Astrocyte of the cerebellum (primary cell): ENCODE results near the gene RCOR3.
"Not testable (repeated sequence)": the region's sequence is repeated elsewhere in the genome, so short reads cannot be mapped to it uniquely, and the experiment has no call there.

Experiments used
- DNase-seq: peaks from one replicate; pipeline ENCODE4 v3.0.0-alpha.2; 2011; ENCODE audit warnings: low read depth
- H3K4me3 ChIP-seq: 2 replicates; pipeline ENCODE4 v1.5.1; 2011; ENCODE audit warnings: mild to moderate bottlenecking, low read depth, low read length, moderate library complexity
- in situ Hi-C: cut with HindIII; loops from 2 replicates; pipeline ENCODE4 v1.10.0; 2017; ENCODE audit warnings: low sequenced_read_pairs
- TF ChIP-seq, protein P1 (sequence below): IDR thresholded peaks from 2 replicates; pipeline ENCODE4 v1.5.1; 2012; ENCODE audit warnings: low read length, low read depth, moderate library complexity, mild to moderate bottlenecking; ENCODE audit errors: missing control alignments

The RCOR3 gene

DNA sequence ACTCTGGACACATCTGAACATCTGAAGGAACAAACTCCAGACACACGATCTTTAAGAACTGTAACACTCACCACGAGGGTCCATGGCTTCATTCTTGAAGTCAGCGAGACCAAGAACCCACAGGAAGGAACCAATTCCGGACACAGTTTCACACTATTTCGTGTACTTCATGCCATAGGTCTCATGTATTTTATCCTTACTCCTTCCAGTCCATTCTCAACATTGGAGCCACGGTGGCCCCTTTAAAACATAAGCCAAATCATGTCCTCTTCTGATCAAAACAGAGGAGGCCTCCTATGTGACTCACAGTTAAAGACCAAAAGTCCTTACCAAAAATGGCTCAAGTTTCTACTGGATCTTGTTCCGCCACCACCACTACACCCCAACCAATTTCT lies 29.8 kb upstream of the RCOR3 start:
- no peak overlapping the region for H3K4me3 ChIP-seq

DNA sequence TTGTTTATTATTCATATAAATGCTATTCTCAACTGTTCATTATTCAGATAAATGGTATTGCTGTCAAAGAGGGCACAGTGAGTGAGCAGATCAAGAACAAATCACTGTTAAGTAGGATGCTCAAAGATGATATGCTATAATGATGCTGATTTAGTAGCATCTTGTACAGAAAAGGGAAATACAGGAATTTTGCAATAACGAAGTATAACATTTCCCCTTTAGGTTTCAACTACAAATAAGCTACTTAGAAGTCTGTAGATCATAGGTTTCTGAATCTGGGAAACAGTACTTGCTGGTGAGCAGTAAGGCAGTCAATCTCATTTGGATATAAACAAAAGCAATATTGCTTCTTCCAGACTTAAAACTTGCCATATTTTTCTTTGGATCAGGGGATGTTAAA lies 27.3 kb upstream of the RCOR3 start:
- H3K4me3 ChIP-seq: no peak overlapping the region
- TF ChIP-seq, protein P1, sequence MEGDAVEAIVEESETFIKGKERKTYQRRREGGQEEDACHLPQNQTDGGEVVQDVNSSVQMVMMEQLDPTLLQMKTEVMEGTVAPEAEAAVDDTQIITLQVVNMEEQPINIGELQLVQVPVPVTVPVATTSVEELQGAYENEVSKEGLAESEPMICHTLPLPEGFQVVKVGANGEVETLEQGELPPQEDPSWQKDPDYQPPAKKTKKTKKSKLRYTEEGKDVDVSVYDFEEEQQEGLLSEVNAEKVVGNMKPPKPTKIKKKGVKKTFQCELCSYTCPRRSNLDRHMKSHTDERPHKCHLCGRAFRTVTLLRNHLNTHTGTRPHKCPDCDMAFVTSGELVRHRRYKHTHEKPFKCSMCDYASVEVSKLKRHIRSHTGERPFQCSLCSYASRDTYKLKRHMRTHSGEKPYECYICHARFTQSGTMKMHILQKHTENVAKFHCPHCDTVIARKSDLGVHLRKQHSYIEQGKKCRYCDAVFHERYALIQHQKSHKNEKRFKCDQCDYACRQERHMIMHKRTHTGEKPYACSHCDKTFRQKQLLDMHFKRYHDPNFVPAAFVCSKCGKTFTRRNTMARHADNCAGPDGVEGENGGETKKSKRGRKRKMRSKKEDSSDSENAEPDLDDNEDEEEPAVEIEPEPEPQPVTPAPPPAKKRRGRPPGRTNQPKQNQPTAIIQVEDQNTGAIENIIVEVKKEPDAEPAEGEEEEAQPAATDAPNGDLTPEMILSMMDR: no peak
- no peak for DNase-seq
- in situ Hi-C loops: no loop called here

More for the DNA sequence above, 29.8 kb upstream of the RCOR3 start:
- TF ChIP-seq, protein P1: no peak
- in situ Hi-C loops: no loop called here
- no peak for DNase-seq

DNA sequence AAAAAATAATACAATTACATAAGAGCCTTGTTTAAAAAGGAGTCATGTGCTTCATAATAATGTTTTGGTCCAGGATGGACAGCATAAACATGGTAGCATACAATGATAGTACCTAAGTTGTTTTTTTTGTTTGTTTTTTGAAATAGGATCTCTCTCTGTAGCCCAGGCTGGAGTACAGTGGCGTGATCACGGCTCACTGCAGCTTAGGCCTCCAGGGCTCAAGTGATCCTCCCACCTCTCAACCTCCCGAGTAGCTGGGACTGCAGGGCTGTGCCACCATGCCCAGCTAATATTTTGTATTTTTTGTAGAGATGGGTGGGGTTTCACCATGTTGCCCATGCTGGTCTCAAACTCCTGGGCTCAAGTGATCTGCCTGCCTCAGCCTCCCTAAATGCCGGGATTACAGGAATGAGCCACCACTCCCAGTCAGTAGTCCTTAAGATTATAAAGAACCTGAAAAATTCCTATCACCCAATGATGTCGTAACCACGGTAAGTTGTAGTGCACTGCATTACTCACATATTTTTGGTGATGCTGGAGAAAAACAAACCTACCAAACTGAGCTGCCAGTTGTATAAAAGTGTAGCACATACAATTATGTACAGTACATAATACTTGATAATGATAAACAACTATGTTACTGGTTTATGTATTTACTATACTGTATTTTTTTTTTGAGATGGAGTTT lies 22.4 kb upstream of the RCOR3 start:
- TF ChIP-seq, protein P1: no peak
- DNase-seq: peak; percentile 22
- in situ Hi-C loops: no loop called here

DNA sequence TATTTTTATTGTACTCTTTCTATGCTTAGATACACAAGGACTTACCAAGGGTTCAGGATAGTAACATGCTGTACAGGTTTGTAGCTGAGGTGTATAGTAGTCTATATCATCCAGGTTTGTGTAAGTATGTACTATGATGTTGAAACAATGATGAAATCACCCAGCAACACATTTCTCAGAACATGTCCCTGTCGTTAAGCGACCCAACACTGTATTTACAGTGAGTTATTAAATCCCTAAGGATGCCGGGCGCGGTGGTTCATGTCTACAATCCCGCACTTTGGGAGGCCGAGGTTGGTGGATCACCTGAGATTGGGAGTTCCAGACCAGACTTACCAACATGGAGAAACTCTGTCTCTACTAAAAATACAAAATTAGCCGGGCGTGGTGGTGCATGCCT lies 21.6 kb upstream of the RCOR3 start:
- no peak overlapping the region for H3K4me3 ChIP-seq
- in situ Hi-C loops: no loop called here
- no peak for DNase-seq
- TF ChIP-seq, protein P1: no peak

More for the DNA sequence above, 22.4 kb upstream of the RCOR3 start:
- no peak overlapping the region for H3K4me3 ChIP-seq

DNA sequence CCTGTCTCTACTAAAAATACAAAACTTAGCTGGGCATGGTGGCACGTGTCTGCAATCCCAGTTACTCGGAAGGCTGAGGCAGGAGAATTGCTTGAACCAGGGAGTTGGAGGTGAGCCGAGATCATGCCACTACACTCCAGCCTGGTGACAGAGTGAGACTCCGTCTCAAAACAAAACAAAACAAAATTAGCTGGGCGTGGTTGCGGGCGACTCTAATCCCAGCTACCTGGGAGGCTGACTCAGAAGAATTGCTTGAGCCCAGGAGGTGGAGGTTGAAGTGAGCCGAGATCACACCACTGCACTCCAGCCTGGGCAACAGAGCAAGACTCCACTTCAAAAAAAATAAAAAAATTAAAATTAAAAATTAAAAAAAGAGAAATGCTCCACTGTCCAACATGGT lies 18.6 kb upstream of the RCOR3 start:
- H3K4me3 ChIP-seq, DNase-seq, in situ Hi-C loops: not testable (repeated sequence)

DNA sequence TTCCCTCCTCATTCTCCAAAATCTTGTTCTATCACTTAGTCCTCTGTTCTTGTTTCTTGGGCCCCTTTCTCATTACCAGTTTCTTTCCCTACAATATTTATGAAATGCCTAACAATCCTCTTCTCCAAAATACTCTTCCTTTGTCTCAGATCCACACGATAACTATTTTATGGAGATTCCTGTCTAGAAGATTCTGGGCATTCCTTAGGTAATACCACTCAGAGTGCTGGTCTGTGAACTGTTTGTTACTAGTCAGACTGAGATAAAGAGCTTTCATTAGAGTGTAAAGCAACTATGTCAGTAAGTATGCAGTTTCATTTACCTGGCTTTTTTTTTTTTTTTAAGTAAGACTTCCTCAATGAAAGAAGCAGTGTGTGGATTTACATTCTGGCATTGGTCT lies 18.1 kb upstream of the RCOR3 start:
- no peak overlapping the region for H3K4me3 ChIP-seq
- in situ Hi-C loops: no loop called here
- DNase-seq: no peak
- TF ChIP-seq, protein P1: no peak

DNA sequence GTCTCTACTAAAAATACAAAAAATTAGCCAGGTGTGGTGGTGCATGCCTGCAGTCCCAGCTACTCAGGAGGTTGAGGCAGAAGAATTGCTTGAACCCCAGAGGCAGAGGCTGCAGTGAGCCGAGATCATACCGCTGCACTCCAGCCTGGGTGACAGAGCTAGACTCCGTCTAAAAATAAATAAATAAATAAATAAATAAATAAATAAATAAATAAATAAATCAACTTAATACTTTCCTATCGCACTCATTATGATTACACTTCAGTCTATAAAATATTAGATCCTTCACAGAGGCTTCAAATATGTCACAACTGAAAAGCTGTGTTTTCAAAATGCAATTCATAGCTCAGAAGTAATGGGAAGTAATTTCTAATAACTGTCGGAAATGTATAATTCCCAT lies 15.5 kb upstream of the RCOR3 start:
- H3K4me3 ChIP-seq, in situ Hi-C loops, DNase-seq: not testable (repeated sequence)

DNA sequence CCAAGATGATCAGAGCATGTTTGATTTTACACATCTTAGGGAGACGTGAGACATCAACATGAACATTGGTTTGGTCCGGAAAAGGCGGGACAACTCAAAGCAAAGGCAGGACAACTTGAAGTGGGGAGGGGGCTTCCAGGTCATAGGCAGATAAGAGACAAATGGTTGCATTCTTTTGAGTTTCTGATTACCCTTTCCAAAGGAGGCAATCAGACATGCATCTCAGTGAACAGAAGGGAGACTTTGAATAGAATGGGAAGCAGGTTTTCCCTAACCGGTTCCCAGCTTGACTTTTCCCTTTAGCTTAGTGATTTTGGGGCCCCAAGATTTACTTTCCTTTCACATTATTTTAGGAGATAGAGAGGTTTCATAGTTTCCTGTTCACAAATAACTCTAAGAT lies 12.6 kb upstream of the RCOR3 start:
- H3K4me3 ChIP-seq, in situ Hi-C loops, DNase-seq: not testable (repeated sequence)
